ENCODE results near the gene ADGRD1.

Gene ADGRD1

GRCh38 chr12:131051155-131051473, 97.4 kb downstream of the ADGRD1 start:
- Histone ChIP-seq H3K36me3 (ENCODE audit: insufficient read depth, low read length) (no peaks in the 10 kb centered on the region), H3K4me1 (ENCODE audit: control insufficient read depth, insufficient read depth, low read length) (no peaks in the 10 kb centered on the region), H3K4me2 (ENCODE audit: low read length) (no peak overlapping the region), H3K27me3 (ENCODE audit: control insufficient read depth, insufficient read depth, low read length) (no peaks in the 10 kb centered on the region), H3K4me3 (ENCODE audit: low read length) (no peak overlapping the region), H3K9me3 (replicated peaks; ENCODE audit: low read length) (peaks cover 11% of the 10 kb centered on the region), H3K9ac (ENCODE audit: low read depth, low read length) (no peak overlapping the region)

DNA sequence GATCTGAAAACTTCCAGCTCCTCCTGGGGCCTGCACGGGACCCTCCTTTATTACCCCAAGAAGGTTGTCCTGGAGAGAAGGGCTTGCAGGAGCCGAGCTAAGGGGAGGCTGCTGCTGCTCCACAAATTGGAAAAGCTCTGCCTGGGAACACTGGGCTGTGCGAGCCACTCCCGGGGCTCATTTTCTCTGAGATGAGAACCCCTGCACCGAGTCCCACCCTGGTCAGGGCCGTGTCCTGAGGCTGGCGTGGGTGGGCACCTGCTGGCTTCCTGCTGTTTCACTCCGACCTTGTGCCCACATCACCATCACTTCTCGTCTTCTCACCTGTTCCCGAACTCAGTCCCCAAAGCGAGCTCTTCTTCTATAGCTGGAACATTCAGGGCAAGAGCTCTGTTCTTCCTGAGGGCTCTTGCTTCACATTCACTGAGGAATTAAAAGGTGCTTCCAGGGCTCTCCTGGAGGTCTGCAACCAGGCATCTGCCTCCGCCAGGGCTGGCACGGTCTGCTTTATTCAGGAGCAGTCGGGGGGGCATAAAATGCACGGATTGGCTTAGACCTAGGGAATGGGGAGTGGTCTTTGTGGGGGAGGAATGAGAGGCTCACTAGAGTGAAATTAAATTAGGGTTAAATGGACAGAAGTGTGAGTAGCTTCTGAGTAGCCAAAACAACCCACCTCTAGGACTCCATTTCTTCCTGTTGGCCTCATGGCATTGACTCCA, 98.5 kb downstream of the ADGRD1 start:
- Histone ChIP-seq H3K4me1 (ENCODE audit: control insufficient read depth, insufficient read depth, low read length) (no peaks in the 10 kb centered on the region), H3K9ac (ENCODE audit: low read depth, low read length) (no peak overlapping the region), H3K4me2 (ENCODE audit: low read length) (no peak overlapping the region), H3K4me3 (ENCODE audit: low read length) (no peak overlapping the region), H3K9me3 (replicated peaks; ENCODE audit: low read length) (peaks cover 8% of the 10 kb centered on the region), H3K36me3 (ENCODE audit: insufficient read depth, low read length) (no peaks in the 10 kb centered on the region), H3K27me3 (ENCODE audit: control insufficient read depth, insufficient read depth, low read length) (no peaks in the 10 kb centered on the region)

- Histone ChIP-seq H3K36me3 (ENCODE audit: insufficient read depth, low read length) (no peaks in the 10 kb centered on the region), H3K9ac (ENCODE audit: low read depth, low read length) (no peak overlapping the region), H3K4me2 (ENCODE audit: low read length) (no peak overlapping the region), H3K4me3 (ENCODE audit: low read length) (no peak overlapping the region), H3K9me3 (replicated peaks; ENCODE audit: low read length) (peaks cover 8% of the 10 kb centered on the region), H3K27me3 (ENCODE audit: control insufficient read depth, insufficient read depth, low read length) (no peaks in the 10 kb centered on the region), H3K4me1 (ENCODE audit: control insufficient read depth, insufficient read depth, low read length) (no peaks in the 10 kb centered on the region)
These were observed 99.2 kb downstream of the ADGRD1 start for GRCh38 chr12:131052929-131053328.

DNA sequence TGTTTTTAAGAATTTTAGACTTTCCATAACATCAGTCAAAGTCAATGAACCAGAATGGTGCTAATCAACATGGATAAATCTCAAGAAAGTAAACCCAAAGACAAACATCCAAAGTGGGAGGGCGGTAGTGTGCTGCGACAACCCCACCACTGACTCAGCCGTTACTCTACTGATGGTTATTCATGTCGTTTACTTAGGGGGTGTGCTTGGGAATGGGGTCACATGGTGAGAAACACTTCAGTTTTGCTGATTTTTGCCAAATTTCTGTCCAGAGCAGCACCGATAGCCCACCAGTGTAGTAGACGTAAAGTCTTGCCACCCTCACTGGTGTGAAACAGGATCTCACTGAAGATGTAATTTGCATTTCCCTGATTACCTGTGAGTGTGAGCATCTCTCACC, 99.9 kb downstream of the ADGRD1 start:
- Histone ChIP-seq H3K9ac (ENCODE audit: low read depth, low read length) (no peak overlapping the region), H3K4me2 (ENCODE audit: low read length) (no peak overlapping the region), H3K27me3 (ENCODE audit: control insufficient read depth, insufficient read depth, low read length) (no peaks in the 10 kb centered on the region), H3K4me1 (ENCODE audit: control insufficient read depth, insufficient read depth, low read length) (no peaks in the 10 kb centered on the region), H3K9me3 (replicated peaks; ENCODE audit: low read length) (peaks cover 8% of the 10 kb centered on the region), H3K36me3 (ENCODE audit: insufficient read depth, low read length) (no peaks in the 10 kb centered on the region), H3K4me3 (ENCODE audit: low read length) (no peak overlapping the region)

GRCh38 chr12:131054345-131055092, 100.8 kb downstream of the ADGRD1 start:
- Histone ChIP-seq H3K9me3 (replicated peaks; ENCODE audit: low read length) (peaks cover 3% of the 10 kb centered on the region), H3K9ac (ENCODE audit: low read depth, low read length) (no peak overlapping the region), H3K4me2 (ENCODE audit: low read length) (no peak overlapping the region), H3K4me1 (ENCODE audit: control insufficient read depth, insufficient read depth, low read length) (no peaks in the 10 kb centered on the region), H3K4me3 (ENCODE audit: low read length) (no peak overlapping the region), H3K27me3 (ENCODE audit: control insufficient read depth, insufficient read depth, low read length) (no peaks in the 10 kb centered on the region), H3K36me3 (ENCODE audit: insufficient read depth, low read length) (no peaks in the 10 kb centered on the region)

GRCh38 chr12:131055093-131055465, 101.4 kb downstream of the ADGRD1 start:
- Histone ChIP-seq H3K9me3 (replicated peaks; ENCODE audit: low read length) (peaks cover 3% of the 10 kb centered on the region), H3K36me3 (ENCODE audit: insufficient read depth, low read length) (no peaks in the 10 kb centered on the region), H3K9ac (ENCODE audit: low read depth, low read length) (no peak overlapping the region), H3K4me3 (ENCODE audit: low read length) (no peak overlapping the region), H3K4me1 (ENCODE audit: control insufficient read depth, insufficient read depth, low read length) (no peaks in the 10 kb centered on the region), H3K4me2 (ENCODE audit: low read length) (no peak overlapping the region), H3K27me3 (ENCODE audit: control insufficient read depth, insufficient read depth, low read length) (no peaks in the 10 kb centered on the region)

DNA sequence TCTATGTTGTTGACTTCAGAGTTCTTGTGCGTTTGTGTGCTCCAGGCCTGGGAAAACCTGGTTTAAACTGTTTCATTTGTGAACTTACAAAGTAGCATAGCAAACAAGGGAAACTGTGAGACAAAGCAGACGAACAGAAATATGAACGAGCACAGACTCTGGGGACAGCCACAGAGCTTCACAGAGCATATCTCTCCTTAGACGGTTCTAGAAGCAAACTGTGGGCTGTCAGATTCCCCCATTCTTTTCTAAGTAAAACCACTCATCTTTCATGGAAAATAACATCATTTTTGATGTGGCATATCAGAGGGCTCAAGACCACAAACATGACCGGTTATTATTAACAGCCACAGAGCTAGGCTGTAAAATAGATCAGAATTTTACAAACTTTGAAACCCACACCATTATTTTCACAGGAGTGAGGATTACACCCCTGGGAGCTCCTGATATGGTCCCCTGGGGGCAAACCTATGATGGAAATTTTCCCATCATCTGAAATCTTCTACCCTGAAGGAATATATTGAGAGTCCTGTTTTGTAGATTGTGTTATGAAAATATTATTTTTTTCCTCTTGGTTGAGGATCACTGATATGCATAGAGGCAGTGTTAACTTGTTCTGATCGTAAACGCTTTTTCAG, 102.0 kb downstream of the ADGRD1 start:
- Histone ChIP-seq H3K9ac (ENCODE audit: low read depth, low read length) (no peak overlapping the region), H3K4me2 (ENCODE audit: low read length) (no peak overlapping the region), H3K9me3 (replicated peaks; ENCODE audit: low read length) (peaks cover 6% of the 10 kb centered on the region), H3K36me3 (ENCODE audit: insufficient read depth, low read length) (no peaks in the 10 kb centered on the region), H3K4me1 (ENCODE audit: control insufficient read depth, insufficient read depth, low read length) (no peaks in the 10 kb centered on the region), H3K27me3 (ENCODE audit: control insufficient read depth, insufficient read depth, low read length) (no peaks in the 10 kb centered on the region), H3K4me3 (ENCODE audit: low read length) (no peak overlapping the region)

DNA sequence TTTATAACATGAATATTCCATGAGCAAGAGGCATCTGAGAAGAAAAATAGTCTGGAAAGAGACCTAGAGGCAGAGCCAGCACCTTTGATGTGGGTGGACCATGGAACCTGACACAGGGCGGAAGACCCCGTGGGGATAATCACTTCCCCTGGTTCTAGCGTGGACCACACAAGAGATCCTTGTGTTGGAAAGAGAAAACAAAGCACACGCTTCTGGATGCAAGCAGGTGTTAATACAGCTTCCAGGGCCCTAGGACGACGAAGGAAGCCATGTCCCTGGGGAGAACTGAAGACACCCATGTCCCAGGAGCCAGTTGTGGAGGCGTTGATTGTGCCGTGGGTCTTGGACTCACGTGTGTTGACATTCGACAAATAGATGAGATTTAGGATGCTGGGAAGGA, 102.9 kb downstream of the ADGRD1 start:
- Histone ChIP-seq H3K36me3 (ENCODE audit: insufficient read depth, low read length) (no peaks in the 10 kb centered on the region), H3K9me3 (replicated peaks; ENCODE audit: low read length) (peaks cover 6% of the 10 kb centered on the region), H3K4me3 (ENCODE audit: low read length) (no peak overlapping the region), H3K9ac (ENCODE audit: low read depth, low read length) (no peak overlapping the region), H3K27me3 (ENCODE audit: control insufficient read depth, insufficient read depth, low read length) (no peaks in the 10 kb centered on the region), H3K4me1 (ENCODE audit: control insufficient read depth, insufficient read depth, low read length) (no peaks in the 10 kb centered on the region), H3K4me2 (ENCODE audit: low read length) (no peak overlapping the region)

DNA sequence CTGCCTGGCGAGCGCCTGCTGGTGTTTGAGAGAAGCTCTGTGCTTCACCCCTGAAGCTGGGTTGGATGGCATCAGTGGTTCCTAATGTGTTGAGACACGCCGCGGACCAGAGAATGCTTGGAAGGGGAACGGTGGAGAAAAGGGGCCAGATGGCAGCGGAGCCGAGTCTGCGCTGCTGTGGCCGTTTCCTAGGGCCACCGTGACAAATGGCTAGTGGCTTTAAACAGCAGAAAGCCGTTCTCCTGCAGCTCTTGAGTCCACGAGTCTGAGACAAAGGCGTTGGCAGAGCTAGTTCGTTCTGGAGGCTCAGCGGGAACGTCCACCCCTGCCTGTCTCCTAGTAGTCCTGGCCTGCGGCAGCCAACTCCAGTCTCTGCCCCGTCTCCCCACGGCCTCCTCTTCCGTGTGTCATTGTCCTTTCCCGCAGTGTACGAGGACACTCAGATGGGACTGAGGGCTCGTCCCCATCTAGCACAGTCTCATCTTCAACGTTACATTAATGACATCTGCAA, 103.6 kb downstream of the ADGRD1 start:
- H3K9ac ChIP-seq (ENCODE audit: low read depth, low read length): no peak overlapping the region

GRCh38 chr12:131057722-131058515, 104.2 kb downstream of the ADGRD1 start:
- Histone ChIP-seq H3K4me3 (ENCODE audit: low read length) (no peak overlapping the region), H3K36me3 (ENCODE audit: insufficient read depth, low read length) (no peaks in the 10 kb centered on the region), H3K27me3 (ENCODE audit: control insufficient read depth, insufficient read depth, low read length) (no peaks in the 10 kb centered on the region), H3K4me2 (ENCODE audit: low read length) (no peak overlapping the region), H3K9ac (ENCODE audit: low read depth, low read length) (no peak overlapping the region), H3K9me3 (replicated peaks; ENCODE audit: low read length) (peaks cover 2% of the 10 kb centered on the region), H3K4me1 (ENCODE audit: control insufficient read depth, insufficient read depth, low read length) (no peaks in the 10 kb centered on the region)

More for the DNA sequence above, 103.6 kb downstream of the ADGRD1 start:
- no peak overlapping the region for H3K4me3 ChIP-seq (ENCODE audit: low read length)
- H3K4me1 ChIP-seq (ENCODE audit: control insufficient read depth, insufficient read depth, low read length): no peaks in the 10 kb centered on the region
- no peak overlapping the region for H3K4me2 ChIP-seq (ENCODE audit: low read length)
- H3K36me3 ChIP-seq (ENCODE audit: insufficient read depth, low read length): no peaks in the 10 kb centered on the region
- H3K9me3 ChIP-seq (replicated peaks; ENCODE audit: low read length): peaks cover 6% of the 10 kb centered on the region
- H3K27me3 ChIP-seq (ENCODE audit: control insufficient read depth, insufficient read depth, low read length): no peaks in the 10 kb centered on the region

GRCh38 chr12:131058700-131059099, 105.0 kb downstream of the ADGRD1 start:
- H3K9ac ChIP-seq (ENCODE audit: low read depth, low read length): no peak overlapping the region
- no peaks in the 10 kb centered on the region for H3K36me3 ChIP-seq (ENCODE audit: insufficient read depth, low read length)
- no peak overlapping the region for H3K4me3 ChIP-seq (ENCODE audit: low read length)
- no peaks in the 10 kb centered on the region for H3K27me3 ChIP-seq (ENCODE audit: control insufficient read depth, insufficient read depth, low read length)
- H3K4me2 ChIP-seq (ENCODE audit: low read length): no peak overlapping the region
- no peaks in the 10 kb centered on the region for H3K4me1 ChIP-seq (ENCODE audit: control insufficient read depth, insufficient read depth, low read length)
- H3K9me3 ChIP-seq (replicated peaks; ENCODE audit: low read length): peaks cover 2% of the 10 kb centered on the region

All from skeletal muscle satellite cell (primary cell).